Measurements from ENCODE around the gene C3orf22.

Gene C3orf22

DNA sequence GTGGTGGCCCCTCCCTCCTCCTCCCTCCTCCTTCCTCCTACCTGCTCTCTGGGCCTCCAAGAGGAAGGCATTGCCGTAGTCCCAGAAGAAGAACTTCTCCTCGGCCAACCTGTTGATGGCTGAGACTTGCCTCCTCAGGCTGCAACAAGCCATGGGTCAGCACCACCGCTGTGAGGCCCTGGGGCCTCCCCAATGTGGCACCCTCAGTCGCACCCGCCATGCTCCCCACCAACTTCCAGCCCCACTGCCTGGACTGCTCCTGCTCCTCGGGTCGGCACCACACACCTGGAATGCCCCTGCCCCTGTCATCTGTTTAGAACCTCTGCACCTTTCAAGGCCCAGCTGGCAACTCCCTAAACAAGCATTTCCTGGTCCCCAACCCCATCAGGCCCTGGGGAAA lies 58.7 kb downstream of the C3orf22 start:
- TF ChIP-seq CREB1 (IDR thresholded peaks at IDR 0.05; ENCODE audit: low read depth) (no peak), RAD21 (IDR thresholded peaks at IDR 0.05; ENCODE audit: low read depth) (no peak), TCF12 (IDR thresholded peaks at IDR 0.05; ENCODE audit: low read depth) (no peak), FOXM1 (IDR thresholded peaks at IDR 0.05; ENCODE audit: borderline replicate concordance, low read depth) (no peak), YY1 (IDR thresholded peaks at IDR 0.05; ENCODE audit: low read depth) (no peak), EP300 (IDR thresholded peaks at IDR 0.05; ENCODE audit: borderline replicate concordance) (no peak), NFIC (IDR thresholded peaks at IDR 0.05) (no peak), TAF1 (IDR thresholded peaks at IDR 0.05; ENCODE audit: low read depth) (no peak), ZBTB7A (IDR thresholded peaks at IDR 0.05; ENCODE audit: low read depth) (no peak), CEBPB (IDR thresholded peaks at IDR 0.05) (no peak), EGR1 (IDR thresholded peaks at IDR 0.05) (no peak), TEAD4 (IDR thresholded peaks at IDR 0.05) (no peak)
- TF ChIP-seq, protein P1, sequence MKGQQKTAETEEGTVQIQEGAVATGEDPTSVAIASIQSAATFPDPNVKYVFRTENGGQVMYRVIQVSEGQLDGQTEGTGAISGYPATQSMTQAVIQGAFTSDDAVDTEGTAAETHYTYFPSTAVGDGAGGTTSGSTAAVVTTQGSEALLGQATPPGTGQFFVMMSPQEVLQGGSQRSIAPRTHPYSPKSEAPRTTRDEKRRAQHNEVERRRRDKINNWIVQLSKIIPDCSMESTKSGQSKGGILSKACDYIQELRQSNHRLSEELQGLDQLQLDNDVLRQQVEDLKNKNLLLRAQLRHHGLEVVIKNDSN (IDR thresholded peaks at IDR 0.05), result no peak
- TF ChIP-seq, protein P2, sequence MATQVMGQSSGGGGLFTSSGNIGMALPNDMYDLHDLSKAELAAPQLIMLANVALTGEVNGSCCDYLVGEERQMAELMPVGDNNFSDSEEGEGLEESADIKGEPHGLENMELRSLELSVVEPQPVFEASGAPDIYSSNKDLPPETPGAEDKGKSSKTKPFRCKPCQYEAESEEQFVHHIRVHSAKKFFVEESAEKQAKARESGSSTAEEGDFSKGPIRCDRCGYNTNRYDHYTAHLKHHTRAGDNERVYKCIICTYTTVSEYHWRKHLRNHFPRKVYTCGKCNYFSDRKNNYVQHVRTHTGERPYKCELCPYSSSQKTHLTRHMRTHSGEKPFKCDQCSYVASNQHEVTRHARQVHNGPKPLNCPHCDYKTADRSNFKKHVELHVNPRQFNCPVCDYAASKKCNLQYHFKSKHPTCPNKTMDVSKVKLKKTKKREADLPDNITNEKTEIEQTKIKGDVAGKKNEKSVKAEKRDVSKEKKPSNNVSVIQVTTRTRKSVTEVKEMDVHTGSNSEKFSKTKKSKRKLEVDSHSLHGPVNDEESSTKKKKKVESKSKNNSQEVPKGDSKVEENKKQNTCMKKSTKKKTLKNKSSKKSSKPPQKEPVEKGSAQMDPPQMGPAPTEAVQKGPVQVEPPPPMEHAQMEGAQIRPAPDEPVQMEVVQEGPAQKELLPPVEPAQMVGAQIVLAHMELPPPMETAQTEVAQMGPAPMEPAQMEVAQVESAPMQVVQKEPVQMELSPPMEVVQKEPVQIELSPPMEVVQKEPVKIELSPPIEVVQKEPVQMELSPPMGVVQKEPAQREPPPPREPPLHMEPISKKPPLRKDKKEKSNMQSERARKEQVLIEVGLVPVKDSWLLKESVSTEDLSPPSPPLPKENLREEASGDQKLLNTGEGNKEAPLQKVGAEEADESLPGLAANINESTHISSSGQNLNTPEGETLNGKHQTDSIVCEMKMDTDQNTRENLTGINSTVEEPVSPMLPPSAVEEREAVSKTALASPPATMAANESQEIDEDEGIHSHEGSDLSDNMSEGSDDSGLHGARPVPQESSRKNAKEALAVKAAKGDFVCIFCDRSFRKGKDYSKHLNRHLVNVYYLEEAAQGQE (IDR thresholded peaks at IDR 0.05; ENCODE audit: low read depth), result no peak
- TF ChIP-seq, protein P3, sequence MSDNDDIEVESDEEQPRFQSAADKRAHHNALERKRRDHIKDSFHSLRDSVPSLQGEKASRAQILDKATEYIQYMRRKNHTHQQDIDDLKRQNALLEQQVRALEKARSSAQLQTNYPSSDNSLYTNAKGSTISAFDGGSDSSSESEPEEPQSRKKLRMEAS (IDR thresholded peaks at IDR 0.05), result no peak

Data from Ishikawa (cell line).